Lung (tissue), 11 donors: Measurements from ENCODE around the gene C17orf114.

Experiments
- ATAC-seq: fragments of 200-7000 bp; cut with Tn5 transposase; one replicate; pipeline ENCODE4 v1.9.1; 2020; ENCODE audit warnings: moderate number of reproducible peaks; ENCODE audit not compliant: insufficient read depth, low FRiP score
- DNase-seq, 3 donors: peaks; one replicate each; pipeline ENCODE4 v3.0.0-alpha.2; 2013 to 2017
- H3K27ac ChIP-seq, 2 donors: one replicate each; pipeline ENCODE4 v1.5.1; 2013; ENCODE audit warnings: mild to moderate bottlenecking in 2 of 2, moderate library complexity in 2 of 2, control low read depth in 1 of 2, inconsistent platforms in 1 of 2, low read depth in 1 of 2, low read length in 1 of 2
- H3K27me3 ChIP-seq, 3 donors: one replicate each; pipeline ENCODE4 v1.5.1; 2013; ENCODE audit warnings: low read length in 2 of 3; ENCODE audit not compliant: control insufficient read depth in 3 of 3, insufficient read depth in 3 of 3
- H3K36me3 ChIP-seq, 4 donors: one replicate each; pipeline ENCODE4 v1.5.1; 2013; ENCODE audit warnings: low read length in 4 of 4, mild to moderate bottlenecking in 1 of 4, moderate library complexity in 1 of 4; ENCODE audit not compliant: control insufficient read depth in 4 of 4, insufficient read depth in 4 of 4
- H3K4me1 ChIP-seq, 5 donors: one replicate each; pipeline ENCODE4 v1.5.1; 2013; ENCODE audit warnings: low read length in 5 of 5, mild to moderate bottlenecking in 2 of 5, moderate library complexity in 1 of 5; ENCODE audit not compliant: control insufficient read depth in 5 of 5, insufficient read depth in 5 of 5
- H3K4me3 ChIP-seq: one replicate; pipeline ENCODE4 v1.5.1; 2013; ENCODE audit warnings: mild to moderate bottlenecking, control low read depth, moderate library complexity
- H3K9ac ChIP-seq, 2 donors: one replicate each; pipeline ENCODE4 v1.5.1; 2013; ENCODE audit warnings: low read length in 2 of 2, control low read depth in 1 of 2; ENCODE audit not compliant: insufficient read depth in 1 of 2
- H3K9me3 ChIP-seq, 4 donors: one replicate each; pipeline ENCODE4 v1.5.1; 2013; ENCODE audit warnings: low read length in 3 of 4, mild to moderate bottlenecking in 1 of 4, moderate library complexity in 1 of 4; ENCODE audit not compliant: control insufficient read depth in 4 of 4, insufficient read depth in 3 of 4
- CTCF ChIP-seq: IDR thresholded peaks from 2 replicates; pipeline ENCODE4 v1.5.1; 2012; ENCODE audit warnings: mild to moderate bottlenecking; ENCODE audit errors: control extremely low read depth, extremely low read depth
- WGBS, 2 donors: extraction: QIAGEN DNeasy Blood & Tissue Kit; methylation state at CpG; one replicate each; pipeline ENCODE4 v1.1.7; 2013; 5-methylcytosine and 5-hydroxymethylcytosine counted together
- donor health status: control.
- donor health status: control.
- donor health status: Bipolar disorder and iron deficiency.
- donor health status: healthy.
- donor health status: DM: yes; HTN: yes; CAD: no.

The C17orf114 gene

GRCh38 chr17:4806777-4807604, 4.9 kb upstream of the C17orf114 start, which contains the start of gene PLD2:
TSS of gene PLD2 (plus strand) at chr17:4807152. CDS start at chr17:4807773, 621 bp downstream.
- Histone ChIP-seq H3K36me3 (peaks cover 0 to 17% (median 9%) of the 10 kb centered on the region in 4 donors), H3K4me3 (peak within 1 kb of the TSS; percentile 75), H3K9me3 (no peaks in the 10 kb centered on the region), H3K9ac (no peak within 1 kb of the TSS), H3K27ac (peak within 1 kb of the TSS; percentile 24 to 77), H3K27me3 (no peaks in the 10 kb centered on the region), H3K4me1 (peaks cover 0 to 18% (median 8%) of the 10 kb centered on the region in 5 donors)
- ATAC-seq (peak; percentile 100), DNase-seq (peak; percentile 88 to 92 (median 88))
- WGBS, 2 donors, result 0 to 1% methylated on average over 67 to 106 of the region's 106 CpGs
- TF ChIP-seq CTCF, result no peak

- peak overlapping the region in 1 of 2 donors; percentile 60 for H3K27ac ChIP-seq
- peak overlapping the region; percentile 75 for H3K4me3 ChIP-seq
- peaks cover 0 to 18% (median 8%) of the 10 kb centered on the region in 5 donors for H3K4me1 ChIP-seq
- no peak overlapping the region for H3K9ac ChIP-seq
- ATAC-seq (no peak), DNase-seq (peak in 1 of 3 donors; percentile 14)
- no peak for TF ChIP-seq CTCF
- H3K9me3 ChIP-seq, result no peaks in the 10 kb centered on the region
- H3K36me3 ChIP-seq, result peaks cover 0 to 17% (median 8%) of the 10 kb centered on the region in 4 donors
- no peaks in the 10 kb centered on the region for H3K27me3 ChIP-seq
- 3 to 5% methylated on average over 16 of the region's 16 CpGs for WGBS, 2 donors
Observed at GRCh38 chr17:4806456-4806776, 4.3 kb upstream of the C17orf114 start.

- TF ChIP-seq CTCF, result no peak
- Histone ChIP-seq H3K27me3 (no peaks in the 10 kb centered on the region), H3K36me3 (peaks cover 0 to 18% (median 14%) of the 10 kb centered on the region in 4 donors), H3K9ac (no peak overlapping the region), H3K9me3 (peaks cover 0 to 3% (median 0%) of the 10 kb centered on the region in 4 donors), H3K4me3 (no peak overlapping the region), H3K4me1 (peaks cover 0 to 8% (median 3%) of the 10 kb centered on the region in 5 donors), H3K27ac (no peak overlapping the region)
- ATAC-seq, result no peak
- DNase-seq, result no peak
- 79 to 85% methylated on average over 10 of the region's 10 CpGs for WGBS, 2 donors
Observed at GRCh38 chr17:4800462-4801196, 1.5 kb downstream of the C17orf114 start.
